Erythroblast (primary cell): Measurements from ENCODE around the gene PGPEP1.

Experiments used
- GATA1 ChIP-seq: IDR thresholded peaks from 2 replicates; pipeline ENCODE4 v1.6.1; 2011; ENCODE audit warnings: low read depth, mild to moderate bottlenecking, control low read depth, low read length, moderate library complexity
- POLR2A ChIP-seq: IDR thresholded peaks from 2 replicates; pipeline ENCODE4 v1.6.1; 2011; ENCODE audit warnings: mild to moderate bottlenecking, low read length

DNA sequence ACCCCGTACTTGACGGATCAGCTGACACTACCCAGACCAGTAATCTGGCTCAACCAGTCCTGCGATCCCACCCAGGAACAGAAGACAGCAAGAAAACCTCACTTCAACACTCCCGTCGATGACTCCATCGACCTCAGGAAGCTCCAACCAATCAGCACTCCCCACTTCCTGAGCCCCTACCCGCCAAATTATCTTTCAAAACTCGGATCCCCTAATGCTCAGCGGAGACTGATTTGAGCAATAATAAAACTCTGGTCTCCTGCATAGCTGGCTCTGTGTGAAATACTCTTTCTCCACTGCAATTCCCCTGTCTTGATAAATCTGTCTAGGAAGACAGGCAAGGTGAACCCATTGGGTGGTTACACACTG, 18.7 kb upstream of the PGPEP1 start:
- TF ChIP-seq POLR2A (no peak), GATA1 (no peak)
